OCI-LY3 (cell line): ENCODE data around the gene HIPK2.

ENCODE experiments used
- H2AFZ ChIP-seq: fragments of 200-600, 300-600 bp; shearing (Covaris generic); 2 replicates; pipeline ENCODE4 v1.6.0; 2014; ENCODE audit warnings: antibody characterized with exemption, low read depth, low read length
- H3K27ac ChIP-seq: fragments of 200-600, 300-600 bp; sonication (generic); 2 replicates; pipeline ENCODE4 v1.5.1; 2014; ENCODE audit warnings: mild to moderate bottlenecking, low read length, moderate library complexity, mixed read lengths
- H3K27me3 ChIP-seq: fragments of 200-600, 300-600 bp; sonication (generic); 2 replicates; pipeline ENCODE4 v1.6.1; 2014; ENCODE audit warnings: low read depth, low read length, mixed read lengths
- H3K36me3 ChIP-seq: fragments of 200-600, 300-600 bp; sonication (generic); replicated peaks from 2 replicates; pipeline ENCODE3; 2014; ENCODE audit warnings: low read depth, low read length, mixed read lengths
- H3K4me1 ChIP-seq: fragments of 300-600, 200-600 bp; sonication (generic); 2 replicates; pipeline ENCODE4 v1.6.1; 2014; ENCODE audit warnings: low read length, mixed read lengths
- H3K4me2 ChIP-seq: fragments of 200-600, 300-600 bp; sonication (generic); 2 replicates; pipeline ENCODE4 v1.6.1; 2014; ENCODE audit warnings: low read length, mixed read lengths
- H3K4me3 ChIP-seq: fragments of 300-600, 200-600 bp; sonication (generic); 2 replicates; pipeline ENCODE4 v1.5.1; 2014; ENCODE audit warnings: antibody characterized with exemption, mild to moderate bottlenecking, low read length, moderate library complexity
- H3K79me2 ChIP-seq: fragments of 300-600, 200-600 bp; shearing (Covaris generic); 2 replicates; pipeline ENCODE4 v1.6.1; 2014; ENCODE audit warnings: mild to moderate bottlenecking, low read length, mixed read lengths
- H3K9ac ChIP-seq: fragments of 300-600, 200-600 bp; shearing (Covaris generic); 2 replicates; pipeline ENCODE4 v1.6.0; 2014; ENCODE audit warnings: mild to moderate bottlenecking, low read length, moderate library complexity
- H3K9me3 ChIP-seq: fragments of 200-600, 300-600 bp; shearing (Covaris generic); 2 replicates; pipeline ENCODE4 v1.6.1; 2014; ENCODE audit warnings: low read length, mixed read lengths; ENCODE audit not compliant: insufficient read depth
- H4K20me1 ChIP-seq: fragments of 200-600, 300-600 bp; sonication (generic); 2 replicates; pipeline ENCODE4 v1.6.1; 2016; ENCODE audit warnings: low read length, mixed read lengths; ENCODE audit not compliant: insufficient read depth
- CTCF ChIP-seq: fragments of 200-600, 300-600 bp; sonication (generic); IDR thresholded peaks from 2 replicates; pipeline ENCODE4 v1.5.1; 2014; ENCODE audit warnings: antibody characterized with exemption, low read length, low read depth
- EZH2phosphoT487 ChIP-seq: fragments of 200-600 bp; shearing (Covaris generic); IDR thresholded peaks from 2 replicates; pipeline ENCODE4 v1.6.1; 2018; ENCODE audit warnings: antibody characterized with exemption, mixed run types, low read depth

HIPK2 gene

GRCh38 chr7:139647085-139647484, 130.7 kb downstream of the HIPK2 start:
- H3K36me3 ChIP-seq, result no peaks in the 10 kb centered on the region
- H4K20me1 ChIP-seq, result no peaks in the 10 kb centered on the region
- TF ChIP-seq CTCF (no peak), EZH2phosphoT487 (no peak)
- no peak overlapping the region for H3K9ac ChIP-seq
- H3K4me3 ChIP-seq, result no peak overlapping the region
- peaks cover 13% of the 10 kb centered on the region for H3K4me1 ChIP-seq
- H3K27ac ChIP-seq, result no peak overlapping the region
- no peaks in the 10 kb centered on the region for H3K79me2 ChIP-seq
- no peaks in the 10 kb centered on the region for H3K9me3 ChIP-seq
- H2AFZ ChIP-seq, result no peak overlapping the region
- no peak overlapping the region for H3K4me2 ChIP-seq
- H3K27me3 ChIP-seq, result peaks cover 57% of the 10 kb centered on the region

GRCh38 chr7:139646566-139646965, 131.2 kb downstream of the HIPK2 start:
- H3K9me3 ChIP-seq, result no peaks in the 10 kb centered on the region
- no peak overlapping the region for H3K4me2 ChIP-seq
- H3K4me1 ChIP-seq, result peaks cover 13% of the 10 kb centered on the region
- no peaks in the 10 kb centered on the region for H3K79me2 ChIP-seq
- no peak overlapping the region for H3K9ac ChIP-seq
- no peaks in the 10 kb centered on the region for H4K20me1 ChIP-seq
- no peak overlapping the region for H2AFZ ChIP-seq
- TF ChIP-seq CTCF, result no peak
- no peak for TF ChIP-seq EZH2phosphoT487
- H3K27ac ChIP-seq, result no peak overlapping the region
- no peaks in the 10 kb centered on the region for H3K36me3 ChIP-seq
- peaks cover 54% of the 10 kb centered on the region for H3K27me3 ChIP-seq
- H3K4me3 ChIP-seq, result no peak overlapping the region

GRCh38 chr7:139645572-139646523, 131.9 kb downstream of the HIPK2 start:
- H2AFZ ChIP-seq, result no peak overlapping the region
- peaks cover 13% of the 10 kb centered on the region for H3K4me1 ChIP-seq
- H3K9me3 ChIP-seq, result no peaks in the 10 kb centered on the region
- peaks cover 51% of the 10 kb centered on the region for H3K27me3 ChIP-seq
- TF ChIP-seq CTCF, result peak; percentile 93
- TF ChIP-seq EZH2phosphoT487, result no peak
- H4K20me1 ChIP-seq, result no peaks in the 10 kb centered on the region
- no peak overlapping the region for H3K4me2 ChIP-seq
- H3K27ac ChIP-seq, result no peak overlapping the region
- no peaks in the 10 kb centered on the region for H3K36me3 ChIP-seq
- no peak overlapping the region for H3K9ac ChIP-seq
- H3K4me3 ChIP-seq, result no peak overlapping the region
- no peaks in the 10 kb centered on the region for H3K79me2 ChIP-seq

GRCh38 chr7:139643951-139644585, 133.7 kb downstream of the HIPK2 start:
- H4K20me1 ChIP-seq, result no peaks in the 10 kb centered on the region
- H3K79me2 ChIP-seq, result no peaks in the 10 kb centered on the region
- H3K9ac ChIP-seq, result no peak overlapping the region
- H3K9me3 ChIP-seq, result no peaks in the 10 kb centered on the region
- H3K4me2 ChIP-seq, result no peak overlapping the region
- TF ChIP-seq CTCF (no peak), EZH2phosphoT487 (no peak)
- H3K36me3 ChIP-seq, result no peaks in the 10 kb centered on the region
- peaks cover 37% of the 10 kb centered on the region for H3K27me3 ChIP-seq
- no peak overlapping the region for H3K27ac ChIP-seq
- no peak overlapping the region for H3K4me3 ChIP-seq
- H3K4me1 ChIP-seq, result peaks cover 7% of the 10 kb centered on the region
- no peak overlapping the region for H2AFZ ChIP-seq
